Mesenchymal stem cell (in vitro differentiated cells and primary cell): ENCODE measurements around the gene RPLP2.

Experiments used
- DNase-seq: peaks from one replicate; pipeline ENCODE4 v3.0.0-alpha.2; 2013
- H2AFZ ChIP-seq: one replicate; pipeline ENCODE4 v1.6.1; 2013; ENCODE audit warnings: low read depth, mild to moderate bottlenecking, control low read depth, inconsistent platforms, low read length, moderate library complexity
- H2AK5ac ChIP-seq: 2 replicates; pipeline ENCODE4 v1.6.1; 2013; ENCODE audit warnings: low read length, moderate library complexity, mild to moderate bottlenecking, inconsistent platforms; ENCODE audit not compliant: severe bottlenecking
- H2BK120ac ChIP-seq: one replicate; pipeline ENCODE4 v1.6.1; 2013; ENCODE audit warnings: low read depth, mild to moderate bottlenecking, inconsistent platforms, low read length, moderate library complexity
- H2BK12ac ChIP-seq, 2 experiments: one replicate each; pipeline ENCODE4 v1.6.1; 2013; ENCODE audit warnings: inconsistent platforms in 2 of 2, low read length in 2 of 2, mild to moderate bottlenecking in 2 of 2, moderate library complexity in 2 of 2, control low read depth in 1 of 2
- H2BK15ac ChIP-seq: one replicate; pipeline ENCODE4 v1.6.1; 2013; ENCODE audit warnings: mild to moderate bottlenecking, low read depth, inconsistent platforms; ENCODE audit not compliant: poor library complexity, severe bottlenecking
- H2BK5ac ChIP-seq: 2 replicates; pipeline ENCODE4 v1.6.1; 2013; ENCODE audit warnings: low read depth, mild to moderate bottlenecking, low read length, control low read depth, inconsistent platforms; ENCODE audit not compliant: poor library complexity, severe bottlenecking
- H3K14ac ChIP-seq, 2 experiments: one replicate each; pipeline ENCODE4 v1.6.1; 2013; ENCODE audit warnings: inconsistent platforms in 2 of 2, low read length in 2 of 2, control low read depth in 1 of 2, mild to moderate bottlenecking in 1 of 2, moderate library complexity in 1 of 2
- H3K18ac ChIP-seq, 2 experiments: one replicate each; pipeline ENCODE4 v1.6.1; 2013; ENCODE audit warnings: inconsistent platforms in 2 of 2, low read length in 2 of 2, control low read depth in 1 of 2, low read depth in 1 of 2, mild to moderate bottlenecking in 1 of 2
- H3K23ac ChIP-seq, 2 experiments: one replicate each; pipeline ENCODE4 v1.6.1; 2013; ENCODE audit warnings: inconsistent platforms in 2 of 2, low read length in 2 of 2, mild to moderate bottlenecking in 2 of 2, moderate library complexity in 2 of 2, control low read depth in 1 of 2
- H3K27ac ChIP-seq: 2 replicates; pipeline ENCODE4 v1.5.1; 2013; ENCODE audit warnings: mild to moderate bottlenecking, moderate library complexity, low read length, control low read depth, inconsistent platforms; ENCODE audit not compliant: poor library complexity, severe bottlenecking
- H3K27me3 ChIP-seq, 2 experiments: 2 replicates each; pipeline versions ENCODE4 v1.6.1 to v1.7.0; 2013; ENCODE audit warnings: low read length in 2 of 2, mild to moderate bottlenecking in 2 of 2, moderate library complexity in 2 of 2, control low read depth in 1 of 2, inconsistent platforms in 1 of 2; ENCODE audit not compliant: control insufficient read depth in 1 of 2, insufficient read depth in 1 of 2
- H3K36me3 ChIP-seq, 2 experiments: 2 replicates each; pipeline versions ENCODE4 v1.6.1 to v1.7.0; 2013; ENCODE audit warnings: low read length in 2 of 2, control low read depth in 1 of 2, inconsistent platforms in 1 of 2, low read depth in 1 of 2, mild to moderate bottlenecking in 1 of 2; ENCODE audit not compliant: insufficient read depth in 2 of 2, control insufficient read depth in 1 of 2
- H3K4ac ChIP-seq, 2 experiments: one replicate each; pipeline ENCODE4 v1.6.1; 2013; ENCODE audit warnings: inconsistent platforms in 2 of 2, low read length in 2 of 2, mild to moderate bottlenecking in 2 of 2, moderate library complexity in 2 of 2, control low read depth in 1 of 2, low read depth in 1 of 2
- H3K4me1 ChIP-seq: 2 replicates; pipeline ENCODE4 v1.6.1; 2013; ENCODE audit warnings: low read depth, low read length, control low read depth; ENCODE audit not compliant: control insufficient read depth, insufficient read depth
- H3K4me2 ChIP-seq: 2 replicates; pipeline ENCODE4 v1.6.1; 2013; ENCODE audit warnings: low read length, mild to moderate bottlenecking, inconsistent platforms; ENCODE audit not compliant: poor library complexity, severe bottlenecking
- H3K4me3 ChIP-seq, 2 experiments: 2 replicates each; pipeline versions ENCODE4 v1.5.1 to v1.7.0; 2013; ENCODE audit warnings: low read length in 2 of 2, mild to moderate bottlenecking in 2 of 2, control low read depth in 1 of 2, low read depth in 1 of 2; ENCODE audit not compliant: insufficient read depth in 1 of 2
- H3K79me1 ChIP-seq: replicated peaks from 2 replicates; pipeline ENCODE4 v1.6.1; 2013; ENCODE audit warnings: mild to moderate bottlenecking, control low read depth, low read length, inconsistent platforms; ENCODE audit not compliant: poor library complexity, severe bottlenecking
- H3K9ac ChIP-seq: 2 replicates; pipeline ENCODE4 v1.7.0; 2013; ENCODE audit warnings: mild to moderate bottlenecking, low read length, moderate library complexity
- H3K9me3 ChIP-seq: 2 replicates; pipeline ENCODE4 v1.7.0; 2013; ENCODE audit warnings: mild to moderate bottlenecking, low read length; ENCODE audit not compliant: control insufficient read depth
- H4K8ac ChIP-seq: one replicate; pipeline ENCODE4 v1.6.1; 2013; ENCODE audit warnings: inconsistent platforms, mild to moderate bottlenecking, low read length, moderate library complexity
- H4K91ac ChIP-seq: one replicate; pipeline ENCODE4 v1.6.1; 2013; ENCODE audit warnings: mild to moderate bottlenecking, low read length, inconsistent platforms
- WGBS: methylation state at CpG from one replicate; pipeline ENCODE4 v1.1.7; 2013; ENCODE audit warnings: mixed read lengths; 5-methylcytosine and 5-hydroxymethylcytosine counted together

The RPLP2 gene

DNA sequence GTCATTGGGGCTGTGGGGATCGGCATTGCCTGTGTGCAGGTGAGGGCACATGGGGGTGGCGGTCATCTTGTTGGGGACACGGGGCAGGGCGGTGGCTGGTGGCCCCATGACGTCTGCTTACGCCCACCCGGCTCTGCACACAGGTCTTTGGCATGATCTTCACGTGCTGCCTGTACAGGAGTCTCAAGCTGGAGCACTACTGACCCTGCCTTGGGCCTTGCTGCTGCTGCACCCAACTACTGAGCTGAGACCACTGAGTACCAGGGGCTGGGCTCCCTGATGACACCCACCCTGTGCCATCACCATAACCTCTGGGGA, 28.2 kb downstream of the RPLP2 start:
- Histone ChIP-seq H3K4me1 (peaks cover 65% of the 10 kb centered on the region), H3K27ac (no peak overlapping the region), H2BK120ac (no peak overlapping the region), H3K4me3 (no peak overlapping the region), H2AFZ (no peak overlapping the region), H3K27me3 (no peaks in the 10 kb centered on the region), H4K8ac (no peak overlapping the region), H3K36me3 (peaks cover 52 to 57% of the 10 kb centered on the region in 2 experiments), H3K4me2 (no peak overlapping the region), H3K4ac (no peak overlapping the region), H2AK5ac (no peak overlapping the region), H3K18ac (no peak overlapping the region), H4K91ac (no peak overlapping the region), H2BK15ac (no peak overlapping the region), H3K9me3 (no peaks in the 10 kb centered on the region), H2BK12ac (no peak overlapping the region), H3K14ac (no peak overlapping the region), H2BK5ac (no peak overlapping the region), H3K9ac (no peak overlapping the region), H3K23ac (no peak overlapping the region), H3K79me1 (no peaks in the 10 kb centered on the region)
- 83% methylated on average over 8 of the region's 8 CpGs for WGBS
- no peak for DNase-seq

DNA sequence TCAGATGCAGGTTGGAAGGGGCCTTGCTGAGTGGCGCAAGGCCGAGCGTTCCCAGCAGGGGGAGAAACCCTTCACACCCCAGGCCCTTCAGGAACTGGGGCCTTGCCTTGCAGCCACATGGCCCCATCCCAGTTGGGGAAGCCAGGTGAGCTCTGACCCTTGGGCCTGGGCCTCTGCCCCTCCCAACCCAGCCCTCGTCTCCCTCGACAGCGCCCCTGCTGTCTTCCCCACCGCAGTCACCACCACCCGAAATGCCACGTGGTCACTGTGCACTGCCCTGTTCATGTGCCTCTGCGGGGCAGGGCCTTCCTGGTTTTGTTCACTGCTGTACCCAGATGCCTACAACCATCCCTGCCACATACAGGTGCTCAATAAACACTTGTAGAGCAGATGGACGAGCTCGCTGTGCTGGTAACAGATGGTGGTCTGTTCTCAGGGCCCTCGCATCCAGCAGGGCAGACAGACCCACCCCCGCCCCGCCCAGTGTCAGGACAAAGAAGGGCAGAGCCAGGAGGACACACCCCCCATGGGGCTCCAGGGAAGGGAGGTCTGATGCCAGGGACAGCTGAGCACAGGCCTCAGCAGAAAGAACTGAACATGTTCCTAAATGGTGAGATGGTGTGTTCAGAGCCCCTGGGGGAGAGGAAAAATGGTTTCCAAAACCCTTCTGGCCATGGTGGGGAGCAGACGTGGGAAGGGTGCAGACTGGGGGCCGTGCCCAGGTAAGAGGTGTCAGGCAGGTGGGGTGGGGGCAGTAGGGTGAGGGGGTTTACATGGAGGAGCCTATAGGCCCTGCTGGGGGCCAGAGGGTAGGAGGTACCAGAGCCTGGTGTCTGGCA, 28.9 kb downstream of the RPLP2 start:
- peak; percentile 43 for DNase-seq
- peak overlapping the region; percentile 16 for H3K27ac ChIP-seq
- no peak overlapping the region for H3K14ac ChIP-seq
- peak overlapping the region; percentile 96 for H3K9ac ChIP-seq
- H3K4ac ChIP-seq = no peak overlapping the region
- no peaks in the 10 kb centered on the region for H3K79me1 ChIP-seq
- peak overlapping the region in 1 of 2 experiments; percentile 3 for H2BK12ac ChIP-seq
- H3K9me3 ChIP-seq = no peaks in the 10 kb centered on the region
- no peak overlapping the region for H2BK5ac ChIP-seq
- H4K8ac ChIP-seq = no peak overlapping the region
- peak overlapping the region; percentile 11 for H2AK5ac ChIP-seq
- H3K4me2 ChIP-seq = no peak overlapping the region
- H2BK15ac ChIP-seq = no peak overlapping the region
- no peak overlapping the region for H3K4me3 ChIP-seq
- peaks cover 68% of the 10 kb centered on the region for H3K4me1 ChIP-seq
- no peak overlapping the region for H4K91ac ChIP-seq
- H3K18ac ChIP-seq = peak overlapping the region in 1 of 2 experiments; percentile 37
- no peaks in the 10 kb centered on the region for H3K27me3 ChIP-seq
- H3K23ac ChIP-seq = peak overlapping the region in 1 of 2 experiments; percentile 74
- no peak overlapping the region for H2BK120ac ChIP-seq
- H3K36me3 ChIP-seq = peaks cover 52 to 57% of the 10 kb centered on the region in 2 experiments
- 63% methylated on average over 17 of the region's 17 CpGs for WGBS
- H2AFZ ChIP-seq = no peak overlapping the region

DNA sequence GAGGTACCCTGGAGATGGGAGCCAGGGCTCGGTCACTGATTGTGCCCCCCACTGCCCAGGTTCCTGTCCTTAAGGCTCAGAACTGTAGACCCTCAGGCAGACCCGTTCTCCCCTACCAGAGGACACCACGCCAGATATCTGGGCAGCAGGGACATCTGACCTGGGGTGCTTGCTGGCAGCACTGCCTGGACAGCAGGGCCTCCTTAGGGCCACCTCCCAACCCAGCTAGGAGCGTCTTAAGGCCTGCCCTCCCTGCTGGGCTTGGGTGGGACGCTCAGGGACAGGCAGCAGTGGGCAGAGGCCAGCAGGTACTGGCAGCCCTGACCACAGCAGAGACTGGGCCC, 29.5 kb downstream of the RPLP2 start:
- no peak overlapping the region for H3K4me2 ChIP-seq
- no peaks in the 10 kb centered on the region for H3K9me3 ChIP-seq
- H2AK5ac ChIP-seq = no peak overlapping the region
- peaks cover 69% of the 10 kb centered on the region for H3K4me1 ChIP-seq
- peak overlapping the region; percentile 96 for H3K9ac ChIP-seq
- no peak overlapping the region for H4K8ac ChIP-seq
- no peak overlapping the region for H2BK5ac ChIP-seq
- peaks cover 52 to 57% of the 10 kb centered on the region in 2 experiments for H3K36me3 ChIP-seq
- DNase-seq = no peak
- no peak overlapping the region for H2BK12ac ChIP-seq
- H3K18ac ChIP-seq = no peak overlapping the region
- H3K14ac ChIP-seq = no peak overlapping the region
- H2BK15ac ChIP-seq = no peak overlapping the region
- peak overlapping the region; percentile 9 for H3K27ac ChIP-seq
- H4K91ac ChIP-seq = no peak overlapping the region
- H2AFZ ChIP-seq = no peak overlapping the region
- WGBS = 95% methylated on average over 5 of the region's 5 CpGs
- H3K23ac ChIP-seq = peak overlapping the region in 1 of 2 experiments; percentile 74
- H3K4me3 ChIP-seq = no peak overlapping the region
- H3K4ac ChIP-seq = no peak overlapping the region
- no peak overlapping the region for H2BK120ac ChIP-seq
- H3K27me3 ChIP-seq = no peaks in the 10 kb centered on the region
- H3K79me1 ChIP-seq = no peaks in the 10 kb centered on the region

DNA sequence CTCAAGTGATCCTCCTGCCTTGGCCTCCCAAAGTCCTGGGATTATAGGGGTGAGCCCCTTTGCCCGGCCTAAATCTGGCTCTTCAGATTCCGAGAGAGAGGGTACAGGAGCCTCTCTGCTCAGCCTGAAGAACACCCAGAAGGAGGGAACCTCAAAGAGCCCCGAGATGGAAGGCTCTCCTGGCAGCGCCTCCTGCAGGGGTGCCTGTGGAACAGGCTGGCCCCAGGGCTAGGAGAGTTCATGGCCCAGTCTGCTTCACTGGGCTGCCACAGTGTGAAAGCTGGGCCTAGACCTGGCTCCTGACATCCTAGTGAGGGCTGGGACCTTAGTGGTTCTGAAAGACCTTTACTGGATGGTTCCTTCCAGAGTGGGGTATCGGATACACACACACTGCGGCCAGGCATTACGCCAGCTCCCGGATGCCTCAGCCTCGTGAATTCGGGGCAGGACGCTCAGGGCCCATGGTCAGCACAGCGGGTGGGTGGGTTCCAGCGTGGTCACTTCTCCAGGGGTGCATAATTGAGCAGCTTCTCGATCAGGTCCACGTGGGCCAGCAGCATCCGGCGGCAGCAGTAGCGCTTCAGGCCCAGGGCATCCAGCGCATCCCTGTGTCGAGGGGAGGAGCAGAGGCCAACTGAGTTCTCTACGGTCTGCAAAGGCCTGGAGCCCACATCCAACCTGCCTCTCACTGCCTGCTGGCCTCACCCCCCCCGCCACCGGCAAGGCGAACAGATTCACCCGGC, 30.3 kb downstream of the RPLP2 start:
- H3K14ac ChIP-seq = peak overlapping the region in 1 of 2 experiments; percentile 35

More for the DNA sequence above, 30.3 kb downstream of the RPLP2 start:
- Histone ChIP-seq H2BK15ac (no peak overlapping the region), H2AK5ac (peak overlapping the region; percentile 15), H3K4me1 (peaks cover 65% of the 10 kb centered on the region), H3K18ac (no peak overlapping the region), H3K4ac (peak overlapping the region in 1 of 2 experiments; percentile 13), H2BK12ac (no peak overlapping the region), H3K36me3 (peaks cover 52 to 57% of the 10 kb centered on the region in 2 experiments), H3K23ac (no peak overlapping the region), H3K9me3 (no peaks in the 10 kb centered on the region), H2BK120ac (no peak overlapping the region), H3K4me3 (peak overlapping the region; percentile 17 to 94), H3K27ac (peak overlapping the region; percentile 18), H3K27me3 (no peaks in the 10 kb centered on the region), H3K79me1 (no peaks in the 10 kb centered on the region), H4K91ac (peak overlapping the region; percentile 25), H2AFZ (no peak overlapping the region), H3K9ac (peak overlapping the region; percentile 96), H3K4me2 (peak overlapping the region; percentile 54), H4K8ac (peak overlapping the region; percentile 48), H2BK5ac (no peak overlapping the region)
- WGBS = 88% methylated on average over 25 of the region's 25 CpGs
- DNase-seq = no peak
